GM06990 (cell line): ENCODE data around the gene PUM1.
"Not testable (repeated sequence)": the region's sequence is repeated elsewhere in the genome, so short reads cannot be mapped to it uniquely, and the experiment has no call there.

Source experiments
- DNase-seq: peaks from one replicate; pipeline ENCODE4 v3.0.0-alpha.2; 2011; ENCODE audit not compliant: insufficient read length; ENCODE audit errors: extremely low read depth
- H3K27me3 ChIP-seq: replicated peaks from 2 replicates; pipeline ENCODE4 v1.6.0; 2011; ENCODE audit warnings: low read length; ENCODE audit not compliant: control insufficient read depth, insufficient read depth
- H3K36me3 ChIP-seq: 2 replicates; pipeline ENCODE4 v1.5.1; 2011; ENCODE audit warnings: low read length; ENCODE audit not compliant: control insufficient read depth, insufficient read depth
- H3K4me3 ChIP-seq: replicated peaks from 2 replicates; pipeline ENCODE4 v1.5.1; 2011; ENCODE audit warnings: low read depth, mild to moderate bottlenecking, control low read depth, low read length
- TF ChIP-seq, protein P1 (sequence below): IDR thresholded peaks from 2 replicates; pipeline ENCODE4 v1.5.1; 2011; ENCODE audit warnings: low read length, control low read depth, mild to moderate bottlenecking, inconsistent platforms; ENCODE audit not compliant: insufficient read depth, poor library complexity, severe bottlenecking

The PUM1 gene

DNA sequence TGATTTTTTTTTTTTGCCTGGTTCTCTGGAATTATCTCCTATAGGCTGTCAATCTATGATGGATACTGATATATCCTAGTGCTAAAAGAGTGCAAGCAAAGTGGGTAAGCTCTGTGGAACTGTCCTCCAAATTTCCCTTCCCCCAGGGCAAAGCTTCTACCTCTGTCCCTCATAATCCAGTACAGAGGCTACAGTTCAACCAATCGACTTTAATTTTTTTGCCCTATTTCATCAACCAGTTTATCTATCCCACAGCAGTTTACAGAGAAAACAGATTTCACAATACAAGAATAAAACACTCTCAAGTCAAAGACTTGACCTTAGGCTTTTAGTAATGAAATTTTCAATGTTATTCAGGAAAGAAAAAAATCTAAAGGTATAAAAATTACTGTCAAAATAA is 13.9 kb downstream of the PUM1 start:
- TF ChIP-seq, protein P1, sequence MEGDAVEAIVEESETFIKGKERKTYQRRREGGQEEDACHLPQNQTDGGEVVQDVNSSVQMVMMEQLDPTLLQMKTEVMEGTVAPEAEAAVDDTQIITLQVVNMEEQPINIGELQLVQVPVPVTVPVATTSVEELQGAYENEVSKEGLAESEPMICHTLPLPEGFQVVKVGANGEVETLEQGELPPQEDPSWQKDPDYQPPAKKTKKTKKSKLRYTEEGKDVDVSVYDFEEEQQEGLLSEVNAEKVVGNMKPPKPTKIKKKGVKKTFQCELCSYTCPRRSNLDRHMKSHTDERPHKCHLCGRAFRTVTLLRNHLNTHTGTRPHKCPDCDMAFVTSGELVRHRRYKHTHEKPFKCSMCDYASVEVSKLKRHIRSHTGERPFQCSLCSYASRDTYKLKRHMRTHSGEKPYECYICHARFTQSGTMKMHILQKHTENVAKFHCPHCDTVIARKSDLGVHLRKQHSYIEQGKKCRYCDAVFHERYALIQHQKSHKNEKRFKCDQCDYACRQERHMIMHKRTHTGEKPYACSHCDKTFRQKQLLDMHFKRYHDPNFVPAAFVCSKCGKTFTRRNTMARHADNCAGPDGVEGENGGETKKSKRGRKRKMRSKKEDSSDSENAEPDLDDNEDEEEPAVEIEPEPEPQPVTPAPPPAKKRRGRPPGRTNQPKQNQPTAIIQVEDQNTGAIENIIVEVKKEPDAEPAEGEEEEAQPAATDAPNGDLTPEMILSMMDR = no peak
- Histone ChIP-seq H3K4me3 (no peak overlapping the region), H3K36me3 (peaks cover 9% of the 10 kb centered on the region), H3K27me3 (no peaks in the 10 kb centered on the region)
- DNase-seq = no peak

DNA sequence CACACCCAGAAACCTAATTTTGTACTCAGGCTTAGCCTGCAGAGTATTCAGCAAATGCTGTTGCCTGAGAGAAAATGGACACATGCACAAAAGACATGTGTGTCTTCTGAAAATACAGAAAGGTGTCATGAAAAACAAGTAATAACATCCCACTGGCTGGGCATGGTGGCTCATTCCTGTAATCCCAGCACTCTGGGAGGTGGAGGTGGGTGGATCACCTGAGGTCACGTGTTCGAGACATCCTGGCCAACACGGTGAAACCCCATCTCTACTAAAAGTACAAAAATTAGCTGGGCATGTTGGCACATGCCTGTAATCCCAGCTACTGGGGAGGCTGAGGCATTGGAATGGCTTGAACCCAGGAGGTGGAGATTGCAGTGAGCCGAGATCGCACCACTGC is 18.0 kb downstream of the PUM1 start:
- not testable (repeated sequence) for H3K27me3 ChIP-seq, DNase-seq, H3K36me3 ChIP-seq, H3K4me3 ChIP-seq

DNA sequence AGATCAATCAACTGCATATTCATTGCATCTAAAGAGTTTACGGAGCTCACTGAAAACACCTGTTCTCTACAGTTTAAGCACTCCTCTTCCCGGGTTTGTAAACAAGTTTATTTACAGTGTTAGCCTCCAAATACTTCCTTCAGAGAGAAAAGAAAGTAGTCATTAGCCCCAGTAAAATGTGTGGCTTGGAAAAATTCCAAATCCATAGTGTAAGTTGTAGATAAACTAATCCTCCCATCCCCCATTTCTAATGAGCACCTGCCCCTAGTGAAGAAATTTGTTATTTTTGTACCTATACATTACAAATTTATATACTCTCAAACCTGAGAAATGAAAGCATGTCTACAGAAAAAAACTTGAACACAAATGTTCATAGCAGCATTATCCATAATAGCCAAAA is 21.9 kb downstream of the PUM1 start:
- H3K36me3 ChIP-seq = peaks cover 4% of the 10 kb centered on the region; the same call in 1 of the 2 replicates
- TF ChIP-seq, protein P1 = no peak

DNA sequence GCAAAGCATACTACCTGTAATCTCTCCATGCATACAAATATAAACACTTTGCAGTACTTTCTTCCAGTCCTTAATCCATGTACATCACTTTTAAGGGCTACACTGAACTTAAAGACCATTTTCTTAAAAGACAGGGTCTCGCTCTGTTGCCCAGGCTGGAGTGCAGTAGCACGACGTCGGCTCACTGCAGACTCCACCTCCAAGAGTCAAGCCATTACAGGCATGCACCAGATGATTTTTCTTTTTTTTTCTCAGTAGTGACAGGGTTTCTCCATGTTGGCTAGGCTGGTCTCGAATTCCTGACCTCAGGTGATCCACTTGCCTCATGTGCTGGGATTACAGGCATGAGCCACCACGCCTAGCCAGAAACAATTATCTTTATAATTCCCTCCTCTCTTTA is 22.9 kb downstream of the PUM1 start:
- Histone ChIP-seq H3K4me3 (no peak overlapping the region), H3K27me3 (no peaks in the 10 kb centered on the region), H3K36me3 (peaks cover 4% of the 10 kb centered on the region; the same call in 1 of the 2 replicates)
- TF ChIP-seq, protein P1 = no peak
- DNase-seq = no peak

More for the DNA sequence above, 21.9 kb downstream of the PUM1 start:
- no peak for DNase-seq
- no peaks in the 10 kb centered on the region for H3K27me3 ChIP-seq
- no peak overlapping the region for H3K4me3 ChIP-seq

DNA sequence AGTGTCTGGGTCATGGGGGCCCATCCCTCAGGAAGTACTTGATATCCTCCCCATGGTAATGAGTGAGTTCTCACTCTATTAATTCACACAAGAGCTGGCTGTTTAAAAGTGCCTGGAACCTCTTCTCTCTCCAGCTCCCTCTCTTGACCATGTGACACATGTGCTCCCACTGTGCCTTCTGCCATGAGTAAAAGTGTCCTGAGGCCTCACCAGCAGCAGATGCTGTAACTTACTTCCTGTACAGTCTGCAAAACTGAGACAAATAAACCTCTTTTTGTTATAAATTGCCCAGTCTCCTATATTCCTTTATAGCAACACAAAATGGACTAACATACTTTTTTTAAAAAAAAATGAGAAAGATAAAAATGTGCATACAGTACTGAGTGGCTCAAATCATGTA is 24.0 kb downstream of the PUM1 start:
- TF ChIP-seq, protein P1 = no peak
- peaks cover 3% of the 10 kb centered on the region for H3K36me3 ChIP-seq
- H3K27me3 ChIP-seq = no peaks in the 10 kb centered on the region
- H3K4me3 ChIP-seq = no peak overlapping the region
- DNase-seq = no peak

DNA sequence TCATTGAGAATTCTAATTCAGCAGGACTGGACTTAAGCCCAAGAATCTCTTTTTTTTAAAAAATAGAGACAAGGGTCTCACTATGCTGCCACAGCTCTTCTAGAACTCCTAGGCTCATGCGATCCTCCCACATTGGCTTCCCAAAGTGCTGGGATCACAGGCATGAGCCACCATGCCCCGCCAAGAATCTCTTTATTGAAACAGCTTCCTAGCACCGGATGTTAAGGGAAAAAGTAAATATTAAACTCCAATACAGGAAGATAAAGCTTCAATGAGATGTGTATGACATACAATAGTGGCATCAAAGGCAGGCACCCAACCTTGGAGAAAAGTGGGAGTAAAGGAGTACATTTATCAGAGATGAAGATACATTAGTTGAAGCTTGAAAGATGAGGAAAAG is 25.5 kb downstream of the PUM1 start:
- TF ChIP-seq, protein P1 = no peak
- peaks cover 6% of the 10 kb centered on the region for H3K36me3 ChIP-seq
- DNase-seq = no peak
- no peaks in the 10 kb centered on the region for H3K27me3 ChIP-seq
- H3K4me3 ChIP-seq = no peak overlapping the region

DNA sequence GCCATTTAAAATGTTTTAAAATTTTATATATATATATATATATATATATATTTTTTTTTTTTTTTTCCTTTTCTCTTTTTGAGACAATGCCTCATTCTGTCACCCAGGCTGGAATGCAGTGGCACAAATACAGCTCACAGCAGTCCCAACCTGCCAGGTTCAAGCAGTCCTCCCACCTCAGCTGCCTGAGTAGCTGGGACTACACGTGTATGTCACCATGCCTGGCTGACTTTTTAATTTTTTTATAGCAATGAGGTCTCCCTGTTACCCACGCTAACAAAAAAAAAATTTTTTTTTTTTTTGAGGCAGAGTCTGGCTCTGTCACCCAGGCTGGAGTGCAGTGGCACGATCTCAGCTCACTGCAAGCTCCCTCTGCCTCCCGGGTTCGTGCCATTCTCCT is 26.6 kb downstream of the PUM1 start:
- not testable (repeated sequence) for H3K4me3 ChIP-seq, DNase-seq, H3K27me3 ChIP-seq, H3K36me3 ChIP-seq
